Breast epithelium (tissue), 4 donors: ENCODE measurements around the gene OR8D4. TPM values are rescaled to one million over a fixed set of nuclear protein-coding genes. Genes with fewer than 3 reads are reported as not detected.

ENCODE experiments used
- DNase-seq, 2 donors: peaks; one replicate each; pipeline ENCODE4 v3.0.0-alpha.2; 2019; ENCODE audit warnings: low spot score in 2 of 2
- H3K27ac ChIP-seq, 2 donors: fragments of 200-600 bp; sonication (generic) in 1 of 2; one replicate each; pipeline ENCODE4 v1.5.1; 2016 to 2019; ENCODE audit warnings: mild to moderate bottlenecking in 1 of 2
- H3K27me3 ChIP-seq, 2 donors: fragments of 200-600 bp; sonication (generic) in 1 of 2; one replicate each; pipeline versions ENCODE4 v1.5.1 to v1.6.0; 2017 to 2019; ENCODE audit warnings: control low read depth in 1 of 2, mild to moderate bottlenecking in 1 of 2
- H3K36me3 ChIP-seq: fragments of 200-600 bp; one replicate; pipeline ENCODE4 v1.5.1; 2019
- H3K4me1 ChIP-seq, 2 donors: fragments of 200-600 bp; sonication (generic); one replicate each; pipeline ENCODE4 v1.5.1; 2016 to 2019; ENCODE audit warnings: control low read depth in 1 of 2
- H3K4me3 ChIP-seq, 3 donors: fragments of 200-600 bp; sonication (generic); 1 replicate in 2 of 3; 2 replicates in 1 of 3; pipeline ENCODE4 v1.5.1; 2016 to 2019; ENCODE audit warnings: mild to moderate bottlenecking in 3 of 3, moderate library complexity in 2 of 3
- H3K9me3 ChIP-seq, 2 donors: fragments of 200-600 bp; sonication (generic) in 1 of 2; one replicate each; pipeline ENCODE4 v1.5.1; 2016 to 2019; ENCODE audit warnings: control low read depth in 1 of 2
- CTCF ChIP-seq, 3 donors: fragments of 450-650 bp; IDR thresholded peaks; one replicate each; pipeline ENCODE4 v1.5.1; 2016 to 2017; ENCODE audit warnings: antibody characterized with exemption in 3 of 3, mild to moderate bottlenecking in 3 of 3, moderate library complexity in 3 of 3
- POLR2A ChIP-seq: fragments of 450-650 bp; IDR thresholded peaks from one replicate; pipeline ENCODE4 v1.6.1; 2016; ENCODE audit warnings: antibody characterized with exemption, mild to moderate bottlenecking, moderate library complexity
- POLR2AphosphoS5 ChIP-seq, 3 donors: sonication (generic); formaldehyde crosslinking; IDR thresholded peaks; one replicate each; pipeline ENCODE4 v1.6.1; 2017; ENCODE audit warnings: antibody characterized with exemption in 3 of 3
- intact Hi-C: fragments of 100-400 bp; cut with DNase I; formaldehyde crosslinking; loops from one replicate; pipeline ENCODE4 v1.15.1; 2023; ENCODE audit warnings: low total_unique reads
- total RNA-seq, 3 donors: library from RNA; depleted of rRNA; stranded (reverse); fragments of >200 nt; gene quantifications; one replicate each; pipeline ENCODE4 v1.1.0, GENCODE V29; 2016

OR8D4 gene
- total RNA-seq, 3 donors from 2014 or later: not detected

- Histone ChIP-seq H3K4me3 (no peak overlapping the region), H3K36me3 (no peaks in the 10 kb centered on the region), H3K4me1 (no peaks in the 10 kb centered on the region), H3K27ac (no peak overlapping the region), H3K27me3 (no peaks in the 10 kb centered on the region), H3K9me3 (no peaks in the 10 kb centered on the region)
- no peak for DNase-seq
- TF ChIP-seq POLR2AphosphoS5 (IDR thresholded peaks at IDR 0.05): no peak
- TF ChIP-seq POLR2A: no peak
- TF ChIP-seq CTCF (IDR thresholded peaks at IDR 0.05): no peak
- intact Hi-C loops: no loop called here
These were observed 40.4 kb downstream of the OR8D4 start for GRCh38 chr11:123942413-123942812.

- no peak for DNase-seq
- no peaks in the 10 kb centered on the region for H3K4me1 ChIP-seq
- intact Hi-C loops: no loop called here
- no peaks in the 10 kb centered on the region for H3K9me3 ChIP-seq
- no peak within 1 kb of the TSS for H3K27ac ChIP-seq
- H3K4me3 ChIP-seq: no peak within 1 kb of the TSS
- H3K36me3 ChIP-seq: no peaks in the 10 kb centered on the region
- no peaks in the 10 kb centered on the region for H3K27me3 ChIP-seq
- TF ChIP-seq POLR2AphosphoS5 (IDR thresholded peaks at IDR 0.05): no peak
- no peak for TF ChIP-seq CTCF (IDR thresholded peaks at IDR 0.05)
These were observed 41.8 kb downstream of the OR8D4 start, which contains the start of gene OR6T1 for GRCh38 chr11:123943738-123944137. OR6T1 (minus strand) TSS chr11:123943838; CDS start chr11:123943838, 0 bp downstream.

- TF ChIP-seq POLR2AphosphoS5 (IDR thresholded peaks at IDR 0.05): no peak
- no peak for TF ChIP-seq CTCF (IDR thresholded peaks at IDR 0.05)
- TF ChIP-seq POLR2A: no peak
- H3K36me3 ChIP-seq: no peaks in the 10 kb centered on the region
- no peaks in the 10 kb centered on the region for H3K9me3 ChIP-seq
- no peak overlapping the region for H3K4me3 ChIP-seq
- no peaks in the 10 kb centered on the region for H3K4me1 ChIP-seq
- no peaks in the 10 kb centered on the region for H3K27me3 ChIP-seq
- intact Hi-C loops: no loop called here
- DNase-seq: no peak
- no peak overlapping the region for H3K27ac ChIP-seq
These were observed 43.2 kb downstream of the OR8D4 start for GRCh38 chr11:123945132-123945531.

- H3K36me3 ChIP-seq: no peaks in the 10 kb centered on the region
- intact Hi-C loops: no loop called here
- no peak for DNase-seq
- H3K27ac ChIP-seq: no peak overlapping the region
- no peaks in the 10 kb centered on the region for H3K4me1 ChIP-seq
- no peak overlapping the region for H3K4me3 ChIP-seq
- no peak for TF ChIP-seq CTCF (IDR thresholded peaks at IDR 0.05)
- no peak for TF ChIP-seq POLR2AphosphoS5 (IDR thresholded peaks at IDR 0.05)
- TF ChIP-seq POLR2A: no peak
- peaks cover 0 to 10% of the 10 kb centered on the region in 2 donors for H3K9me3 ChIP-seq
- no peaks in the 10 kb centered on the region for H3K27me3 ChIP-seq
These were observed 54.8 kb downstream of the OR8D4 start for GRCh38 chr11:123956752-123957151.

Other genes with a start within 250 kb of the OR8D4 start
- 1 to 10 TPM; 1.9 to 2.6 (median 1.9) TPM for gene SCN3B, start 247.5 kb upstream of the OR8D4 start, total RNA-seq
- 10 to 100 TPM in 2 of 3 donors, 1 to 10 TPM in 1; 7.0 to 12.9 (median 12.1) TPM for gene ZNF202, start 160.5 kb upstream of the OR8D4 start, total RNA-seq
- not detected for gene OR6X1, start 147.6 kb upstream of the OR8D4 start, total RNA-seq
- gene OR6M1, start 95.8 kb upstream of the OR8D4 start, total RNA-seq: not detected
- not detected for gene TMEM225, start 16.5 kb upstream of the OR8D4 start, total RNA-seq
- not detected for gene OR4D5, start 37.5 kb downstream of the OR8D4 start, total RNA-seq
- not detected for gene OR6T1, start 41.7 kb downstream of the OR8D4 start, total RNA-seq
- gene OR10S1, start 75.6 kb downstream of the OR8D4 start, total RNA-seq: not detected
- not detected for gene OR10G6, start 93.0 kb downstream of the OR8D4 start, total RNA-seq
- gene OR10G4, start 110.8 kb downstream of the OR8D4 start, total RNA-seq: not detected
- not detected for gene OR10G9, start 120.8 kb downstream of the OR8D4 start, total RNA-seq
- not detected for gene OR10G8, start 124.6 kb downstream of the OR8D4 start, total RNA-seq
- not detected for gene OR10G7, start 139.2 kb downstream of the OR8D4 start, total RNA-seq
- gene VWA5A, start 213.3 kb downstream of the OR8D4 start, total RNA-seq: 10 to 100 TPM; 28.0 to 64.5 (median 37.4) TPM